Dedifferentiated amniotic fluid mesenchymal stem cell (primary cell): ENCODE results near the gene FGFR4.

Source experiments
- DNase-seq: peaks from one replicate; pipeline ENCODE4 v3.0.0-alpha.2; 2016; ENCODE audit errors: extremely low spot score

FGFR4 gene

DNA sequence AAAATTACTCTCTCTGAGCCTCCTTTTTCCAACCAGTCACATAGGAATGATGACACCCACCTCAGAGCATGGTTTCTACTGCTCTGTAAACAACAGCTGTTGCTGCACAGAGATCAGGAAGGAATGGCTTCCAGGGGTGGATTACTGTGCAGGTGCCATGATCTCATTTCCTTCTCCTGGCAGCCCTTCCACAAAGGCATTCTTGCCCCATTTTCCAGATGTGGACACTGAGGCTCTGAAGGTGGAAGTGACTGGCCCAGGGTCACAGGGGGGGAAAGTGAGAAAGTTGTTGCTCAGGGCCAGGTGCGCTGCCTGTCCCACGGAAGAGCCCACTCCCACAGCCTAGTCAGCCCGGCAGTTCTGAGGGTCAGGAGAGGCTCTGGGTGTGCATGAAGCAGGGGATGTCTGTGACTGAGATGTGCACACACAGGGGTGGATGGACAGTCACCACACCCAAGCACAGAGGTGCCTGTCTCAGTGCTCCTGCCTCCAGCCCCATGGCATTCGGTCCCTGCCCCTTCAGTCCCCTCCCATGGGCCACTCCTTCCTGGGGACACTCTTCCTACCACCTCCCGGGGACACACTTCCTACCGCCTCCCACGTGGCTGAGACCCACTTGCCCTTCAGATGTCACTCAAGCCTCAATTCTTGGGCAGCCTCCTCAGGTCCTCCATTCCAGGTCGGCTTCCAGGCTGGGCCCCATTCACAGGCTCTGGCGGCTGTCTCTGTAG lies 17.0 kb downstream of the FGFR4 start:
- DNase-seq: no peak

DNA sequence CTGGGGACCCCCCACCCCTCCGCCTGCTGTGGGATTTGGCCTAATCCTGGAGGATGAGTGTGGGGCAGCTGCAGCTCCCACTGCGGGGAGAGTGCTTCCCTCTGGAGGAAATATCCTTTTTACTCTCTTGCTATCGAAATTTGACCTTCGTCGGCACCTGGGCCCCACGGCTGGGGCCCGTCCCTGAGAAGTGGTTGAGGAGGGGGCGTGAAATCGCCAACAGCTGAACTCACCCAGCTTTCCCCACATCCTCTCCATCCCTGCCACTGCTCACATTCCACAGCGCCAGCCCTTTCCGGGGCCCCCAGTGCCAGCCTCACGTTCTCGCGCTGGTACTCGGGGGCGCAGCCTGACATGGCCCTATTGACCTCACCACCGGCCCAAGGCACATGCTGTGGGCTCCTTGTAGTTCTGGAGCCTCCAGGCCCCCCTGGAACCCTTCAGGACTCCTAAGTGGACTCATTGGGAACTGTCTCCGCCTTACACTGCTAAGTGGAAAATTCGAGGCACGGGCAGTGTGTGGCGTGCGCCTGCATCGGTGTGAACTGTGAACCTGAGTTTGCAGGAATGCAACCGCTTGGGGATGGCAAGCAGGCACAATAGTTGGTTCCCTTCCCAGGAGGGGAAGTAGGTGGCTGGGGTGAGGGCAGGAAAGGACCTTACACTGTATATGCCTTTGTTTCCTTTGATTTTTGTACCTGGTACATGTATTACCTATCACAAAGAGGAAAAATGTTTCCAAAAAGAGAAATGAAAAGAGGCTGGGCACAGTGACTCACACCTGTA lies 19.2 kb downstream of the FGFR4 start:
- DNase-seq: no peak

DNA sequence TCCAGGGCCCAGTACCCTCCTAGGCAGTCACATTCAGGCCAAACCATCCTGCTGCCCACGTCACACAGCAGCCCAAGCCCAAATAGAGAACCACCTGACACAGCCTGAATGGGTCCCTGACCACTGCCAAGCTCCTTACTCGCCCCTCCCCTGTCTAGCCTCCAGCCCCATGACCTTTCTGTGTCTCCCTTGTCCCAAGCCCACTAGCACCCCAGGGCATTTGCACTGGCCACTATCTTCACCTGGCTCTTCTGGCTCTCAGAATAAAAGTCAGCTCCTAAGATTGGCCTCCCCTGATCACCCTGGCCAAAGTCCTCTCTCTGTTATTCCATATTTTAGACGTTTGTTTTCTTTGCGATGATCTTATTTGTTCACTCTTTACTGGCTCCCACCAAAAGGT lies 20.4 kb downstream of the FGFR4 start:
- DNase-seq: no peak

- no peak for DNase-seq
Observed at GRCh38 chr5:177109810-177110209, 23.1 kb downstream of the FGFR4 start.

DNA sequence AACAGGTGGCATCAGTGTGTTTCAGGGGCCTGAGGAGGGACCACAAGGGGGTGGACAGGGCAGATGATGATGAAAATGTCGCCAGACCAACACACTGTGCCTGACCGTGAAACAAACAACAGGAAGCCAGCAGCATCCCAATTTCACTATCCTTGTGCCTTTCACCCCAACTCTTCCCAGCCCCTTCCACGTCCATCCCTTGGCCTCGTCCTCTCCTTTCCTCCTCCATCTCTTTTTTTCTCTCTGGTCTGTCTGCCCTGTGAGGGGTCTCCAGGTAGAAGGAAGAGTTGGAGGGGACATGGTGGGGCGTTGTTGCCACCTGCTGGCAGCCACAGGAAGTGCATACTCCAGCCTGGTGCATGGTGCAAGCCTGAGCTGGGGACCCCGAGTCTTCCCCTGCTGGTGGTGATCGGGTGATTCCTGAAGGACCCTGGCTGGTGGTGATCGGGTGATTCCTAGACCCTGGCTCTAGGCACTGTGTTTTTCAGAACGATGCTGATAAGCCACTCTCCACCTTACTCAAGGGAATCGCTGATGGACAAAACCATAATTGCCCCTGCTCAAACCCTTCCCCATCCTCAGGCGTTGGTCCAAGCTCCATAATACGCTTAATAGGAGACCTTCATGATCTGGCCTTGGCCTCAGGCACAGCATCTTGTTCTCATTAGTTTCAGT lies 25.1 kb downstream of the FGFR4 start:
- no peak for DNase-seq

DNA sequence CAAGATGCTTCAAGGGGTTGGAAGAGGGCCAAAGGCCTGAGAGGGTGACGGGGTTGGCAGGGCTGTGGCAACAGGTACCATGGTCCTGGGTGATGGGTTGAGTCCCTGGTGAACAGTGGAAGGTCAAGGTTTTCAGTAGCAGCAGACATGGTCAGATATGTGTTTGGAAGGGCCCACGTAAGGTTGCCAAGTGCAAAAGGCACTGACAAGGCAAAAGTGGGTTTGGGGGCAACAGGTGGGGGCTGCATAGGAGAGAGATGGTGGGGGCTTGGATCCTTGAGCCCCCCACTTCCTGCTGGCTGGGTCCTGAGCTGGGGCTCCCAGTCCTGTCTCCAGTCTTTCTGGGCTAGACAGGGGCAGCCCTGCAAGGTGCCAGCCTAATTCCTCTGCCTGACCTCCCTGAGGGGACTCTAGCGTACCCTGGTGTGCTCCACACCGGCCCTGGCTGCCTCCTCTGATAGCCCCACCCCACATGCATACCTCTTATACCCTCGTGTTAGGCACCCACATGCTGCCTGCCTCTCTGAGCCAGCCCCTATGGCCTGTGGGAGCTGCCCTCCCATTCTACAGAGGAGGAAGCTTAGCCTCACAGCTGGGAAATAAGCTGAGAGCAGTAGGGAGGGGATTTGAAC lies 26.0 kb downstream of the FGFR4 start:
- DNase-seq: no peak

DNA sequence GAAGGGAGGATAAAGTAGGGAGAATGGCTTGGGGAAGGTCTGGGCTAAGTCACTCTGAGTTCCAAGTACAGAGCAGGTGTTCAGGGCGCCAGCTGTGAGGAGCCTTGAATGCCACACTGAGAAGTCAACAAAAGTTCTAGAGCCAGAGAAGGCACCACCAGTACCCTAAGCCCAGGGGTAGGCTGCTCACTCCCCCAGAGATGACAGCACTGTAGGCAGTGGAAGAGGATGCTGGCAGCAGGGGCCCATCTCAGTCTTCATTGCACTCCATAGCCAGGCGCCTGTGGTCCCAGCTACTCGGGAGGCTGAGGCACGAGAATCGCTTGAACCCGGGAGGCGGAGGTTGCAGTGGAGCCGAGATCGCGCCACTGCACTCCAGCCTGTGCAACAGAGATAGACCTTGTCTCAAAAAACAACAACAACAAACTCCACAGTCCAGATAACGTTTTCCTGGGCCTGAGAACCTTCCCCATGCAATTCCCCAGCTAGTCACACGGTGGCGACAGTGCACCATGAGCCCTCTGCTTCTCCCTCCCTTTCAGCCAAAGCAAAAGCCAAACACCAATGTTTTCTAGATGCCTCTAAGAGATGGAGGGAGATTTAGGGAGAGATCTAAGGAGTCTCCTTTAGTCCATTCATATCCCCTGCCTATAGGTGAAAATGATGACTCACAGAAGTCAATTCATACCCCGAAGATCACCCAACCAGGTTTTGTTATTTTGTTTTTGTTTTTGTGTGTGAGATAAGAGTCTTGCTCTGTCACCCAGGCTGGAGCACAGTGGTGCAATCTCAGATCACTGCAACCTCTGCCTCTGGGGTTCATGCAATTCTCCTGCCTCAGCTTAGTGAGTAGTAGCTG lies 27.1 kb downstream of the FGFR4 start:
- DNase-seq: peak; percentile 72

GRCh38 chr5:177116631-177117373 lies 30.1 kb downstream of the FGFR4 start:
- DNase-seq: no peak

GRCh38 chr5:177117441-177118045 lies 30.8 kb downstream of the FGFR4 start:
- DNase-seq: no peak

GRCh38 chr5:177122566-177122965 lies 35.9 kb downstream of the FGFR4 start:
- no peak for DNase-seq

- DNase-seq: no peak
Observed at GRCh38 chr5:177123789-177124485, 37.2 kb downstream of the FGFR4 start.

DNA sequence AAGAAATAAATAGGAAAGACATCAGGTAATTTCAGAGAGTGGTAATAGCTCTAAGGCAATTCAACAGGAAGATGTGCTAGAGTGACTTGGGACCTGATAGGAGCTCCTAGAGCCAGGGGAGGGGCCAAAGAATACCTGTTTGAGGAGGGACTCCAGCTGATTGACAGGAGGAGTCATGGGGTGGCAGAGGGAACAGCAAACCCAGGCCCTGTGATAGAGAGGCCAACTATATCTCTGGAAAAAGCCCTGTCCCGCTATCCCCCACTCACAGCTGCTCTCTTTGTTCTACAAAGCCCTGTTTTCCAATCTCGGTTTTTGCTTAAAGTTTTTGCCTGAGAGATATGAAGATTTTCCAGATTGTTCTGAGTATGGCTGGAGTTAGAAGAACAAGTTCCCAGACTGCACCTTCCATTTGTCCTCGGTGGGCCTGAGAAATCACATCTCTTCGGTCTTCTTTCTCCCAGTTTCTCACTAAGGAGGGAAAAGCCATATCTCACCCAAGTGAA lies 37.8 kb downstream of the FGFR4 start:
- DNase-seq: no peak

GRCh38 chr5:177126771-177127170 lies 40.1 kb downstream of the FGFR4 start:
- DNase-seq: no peak

- DNase-seq: no peak
Observed at GRCh38 chr5:177128551-177128981, 41.9 kb downstream of the FGFR4 start.

DNA sequence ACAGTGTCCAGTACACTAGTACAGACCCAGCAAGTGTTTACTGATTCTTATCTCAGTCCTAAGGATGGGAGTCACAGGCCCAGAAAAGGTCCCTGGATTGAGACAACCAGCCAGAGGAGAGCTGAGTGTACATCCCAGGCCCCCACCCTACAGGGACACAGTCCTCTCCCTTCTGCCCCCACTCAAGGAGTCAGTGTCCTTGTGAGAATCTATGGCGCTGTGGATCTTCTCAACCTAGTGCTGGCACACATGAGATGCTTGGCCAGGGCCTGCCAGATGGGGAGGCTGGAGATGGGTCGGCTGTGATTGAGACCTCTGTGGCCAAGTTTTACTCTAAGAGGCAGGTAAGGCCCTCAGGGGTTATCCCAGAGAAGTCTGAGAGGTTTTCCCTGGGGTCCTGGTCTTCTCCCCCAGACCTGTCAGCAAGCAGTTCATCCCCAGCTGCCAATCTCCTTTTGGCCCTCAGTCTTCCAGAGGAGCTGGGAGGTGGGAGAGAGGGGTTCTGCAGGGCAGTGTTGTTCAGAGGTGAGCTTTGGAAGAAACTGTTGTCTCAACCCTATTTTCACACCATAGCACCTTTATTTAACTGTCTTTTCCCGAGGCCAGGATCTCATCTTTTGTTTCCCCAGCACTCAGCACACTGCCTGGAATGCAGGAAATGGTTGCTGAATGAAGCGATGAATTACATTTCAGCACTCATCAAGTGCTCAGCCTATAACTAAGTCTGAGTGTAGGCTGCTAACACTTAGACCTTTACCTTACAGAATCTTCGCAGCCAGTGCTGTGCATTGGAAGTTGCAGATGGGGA lies 43.7 kb downstream of the FGFR4 start:
- no peak for DNase-seq

DNA sequence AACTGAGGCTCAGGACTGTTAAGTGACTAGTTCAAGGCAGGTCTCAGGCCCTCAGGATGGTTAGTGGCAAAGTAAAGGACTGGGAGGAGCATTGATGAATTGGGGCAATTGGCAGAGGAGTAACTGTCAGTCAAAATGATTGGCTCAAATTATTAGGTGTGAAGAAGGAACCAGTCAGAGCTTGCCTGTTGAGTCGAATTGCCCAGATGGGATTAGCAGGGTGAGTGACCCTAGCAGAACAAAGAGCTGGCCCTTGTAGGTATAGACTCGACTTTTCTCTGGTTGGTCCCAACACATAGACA lies 44.3 kb downstream of the FGFR4 start:
- DNase-seq: no peak

- no peak for DNase-seq
Observed at GRCh38 chr5:177131352-177132135, 44.8 kb downstream of the FGFR4 start.
